A549 (cell line): ENCODE data around the gene NBPF1. TPM values are rescaled to one million over a fixed set of nuclear protein-coding genes. Genes with fewer than 3 reads are reported as not detected.
"Not testable (repeated sequence)": the region's sequence is repeated elsewhere in the genome, so short reads cannot be mapped to it uniquely, and the experiment has no call there.

ENCODE experiments used
- ATAC-seq, 2 experiments: fragments of 200-7000 bp in 1 of 2; fragments of >200 bp in 1 of 2; cut with Nextera tagmentation in 1 of 2; cut with Tn5 transposase in 1 of 2; 3 replicates each; pipeline versions ENCODE4 v1.8.0 to v1.9.1; 2018 to 2020; ENCODE audit warnings: mild to moderate bottlenecking in 1 of 2, moderate library complexity in 1 of 2
- CTCF ChIA-PET: fragments of 300-600 bp; sonication (Branson Sonifier 250); formaldehyde crosslinking; extraction: SDS; loops from one replicate; lab custom pipeline; 2021; ENCODE audit warnings: antibody characterized with exemption, inconsistent platforms; lab: Yijun Ruan, JAX
- POLR2A ChIA-PET: fragments of 350-600 bp; formaldehyde crosslinking; extraction: SDS; loops from one replicate; lab custom pipeline; 2021; ENCODE audit warnings: antibody characterized with exemption, inconsistent platforms; lab: Yijun Ruan, JAX
- DNase-seq, 2 experiments: peaks; one replicate each; pipeline versions ENCODE4 v3.0.0 to v3.0.0-alpha.2; 2011 to 2016; ENCODE audit warnings: low read depth in 1 of 2, low spot score in 1 of 2
- FAIRE-seq: peaks from 2 replicates; lab custom pipeline; 2011; peaks lifted over from hg19 to GRCh38; lab: Jason Lieb, UNC
- H3K27ac ChIP-seq, 2 experiments: fragments of >200 bp; sonication (Bioruptor Twin); formaldehyde crosslinking; 3 replicates each; pipeline ENCODE4 v1.5.1; 2016 to 2017
- H3K4me1 ChIP-seq: fragments of >200 bp; sonication (Bioruptor Twin); formaldehyde crosslinking; 3 replicates; pipeline ENCODE4 v1.6.1; 2016
- H3K4me2 ChIP-seq: fragments of >200 bp; sonication (Bioruptor Twin); formaldehyde crosslinking; 3 replicates; pipeline ENCODE4 v1.6.1; 2016
- H3K4me3 ChIP-seq: fragments of >200 bp; sonication (Bioruptor Twin); formaldehyde crosslinking; 3 replicates; pipeline ENCODE4 v1.5.1; 2016
- H3K9me3 ChIP-seq: fragments of >200 bp; sonication (Bioruptor Twin); formaldehyde crosslinking; 3 replicates; pipeline ENCODE4 v1.6.1; 2016
- HDAC2 ChIP-seq: fragments of 200-600 bp; sonication (generic); IDR thresholded peaks from 2 replicates; pipeline ENCODE4 v1.6.1; 2016
- HOXA7 ChIP-seq: fragments of 250-450 bp; sonication (Bioruptor Pico); IDR thresholded peaks from 2 replicates; pipeline ENCODE4 v1.5.0; 2020; ENCODE audit warnings: mild to moderate bottlenecking, moderate library complexity
- JUNB ChIP-seq: fragments of >200 bp; sonication (Bioruptor Twin); formaldehyde crosslinking; IDR thresholded peaks from 2 replicates; pipeline ENCODE4 v1.6.1; 2016
- MAZ ChIP-seq: fragments of 150-350 bp; IDR thresholded peaks from 2 replicates; pipeline ENCODE4 v1.6.1; 2014; ENCODE audit warnings: antibody characterized with exemption, low read depth, low read length, borderline replicate concordance
- PHF8 ChIP-seq: fragments of 200-600 bp; sonication (generic); IDR thresholded peaks from 2 replicates; pipeline ENCODE4 v1.6.1; 2016; ENCODE audit warnings: low read depth, mild to moderate bottlenecking, antibody characterized with exemption, moderate library complexity, borderline replicate concordance
- POLR2A ChIP-seq: IDR thresholded peaks from 2 replicates; pipeline ENCODE4 v1.6.1; 2012; ENCODE audit warnings: mild to moderate bottlenecking, low read length
- RAD21 ChIP-seq, 2 experiments: fragments of >200 bp in 1 of 2; sonication (Bioruptor Twin) in 1 of 2; formaldehyde crosslinking in 1 of 2; IDR thresholded peaks in 1 of 2; conservative IDR thresholded peaks in 1 of 2; 2 replicates in 1 of 2; 3 replicates in 1 of 2; pipeline ENCODE4 v1.6.1; 2012 to 2018; ENCODE audit warnings: inconsistent platforms in 1 of 2
- RCOR1 ChIP-seq: fragments of 150-350 bp; IDR thresholded peaks from 2 replicates; pipeline ENCODE4 v1.6.1; 2014; ENCODE audit warnings: antibody characterized with exemption, low read length, low read depth
- RNF2 ChIP-seq: fragments of 200-600 bp; sonication (generic); IDR thresholded peaks from 2 replicates; pipeline ENCODE4 v1.6.1; 2016; ENCODE audit warnings: low read depth, mild to moderate bottlenecking, antibody characterized with exemption, moderate library complexity, borderline replicate concordance
- SMC3 ChIP-seq: fragments of >200 bp; sonication (Bioruptor Twin); formaldehyde crosslinking; IDR thresholded peaks from 3 replicates; pipeline ENCODE4 v1.6.1; 2018; ENCODE audit warnings: inconsistent platforms
- SREBF2 ChIP-seq: fragments of 450-650 bp; IDR thresholded peaks from 2 replicates; pipeline ENCODE4 v1.6.1; 2014; ENCODE audit warnings: mild to moderate bottlenecking, moderate library complexity
- ZC3H11A ChIP-seq: fragments of 450-650 bp; IDR thresholded peaks from 2 replicates; pipeline ENCODE4 v1.6.1; 2014; ENCODE audit warnings: antibody characterized with exemption, mild to moderate bottlenecking
- WGBS: methylation state at CpG from one replicate; pipeline ENCODE4 v1.1.6; 2017; ENCODE audit errors: missing lambda C conversion rate; 5-methylcytosine and 5-hydroxymethylcytosine counted together
- polyA plus RNA-seq, 4 experiments: library from polyadenylated mRNA; depleted of rRNA in 3 of 4; stranded (reverse); fragments of >200 nt; fragmentation: RNase III in 1 of 4; extraction: RNeasy Plus Mini Kit Qiagen cat#74134 plus additional on column Dnase treatment in 1 of 4; gene quantifications; 2 replicates in 3 of 4; 3 replicates in 1 of 4; pipeline ENCODE4 v1.2.3, GENCODE V29; 2011 to 2017
- TF ChIP-seq, protein P1 (sequence below): fragments of >200 bp; sonication (Bioruptor Twin); formaldehyde crosslinking; IDR thresholded peaks from 3 replicates; pipeline ENCODE4 v1.5.1; 2016
- TF ChIP-seq, protein P2 (sequence below): IDR thresholded peaks from 2 replicates; pipeline ENCODE4 v1.6.1; 2012; ENCODE audit warnings: low read depth, borderline replicate concordance
- TF ChIP-seq, protein P3 (sequence below): IDR thresholded peaks from 2 replicates; pipeline ENCODE4 v1.6.1; 2012

The NBPF1 gene
- polyA plus RNA-seq, 2 of the 4 experiments (the other 2 are of a cell fraction): 23.9 to 36.8 TPM

DNA sequence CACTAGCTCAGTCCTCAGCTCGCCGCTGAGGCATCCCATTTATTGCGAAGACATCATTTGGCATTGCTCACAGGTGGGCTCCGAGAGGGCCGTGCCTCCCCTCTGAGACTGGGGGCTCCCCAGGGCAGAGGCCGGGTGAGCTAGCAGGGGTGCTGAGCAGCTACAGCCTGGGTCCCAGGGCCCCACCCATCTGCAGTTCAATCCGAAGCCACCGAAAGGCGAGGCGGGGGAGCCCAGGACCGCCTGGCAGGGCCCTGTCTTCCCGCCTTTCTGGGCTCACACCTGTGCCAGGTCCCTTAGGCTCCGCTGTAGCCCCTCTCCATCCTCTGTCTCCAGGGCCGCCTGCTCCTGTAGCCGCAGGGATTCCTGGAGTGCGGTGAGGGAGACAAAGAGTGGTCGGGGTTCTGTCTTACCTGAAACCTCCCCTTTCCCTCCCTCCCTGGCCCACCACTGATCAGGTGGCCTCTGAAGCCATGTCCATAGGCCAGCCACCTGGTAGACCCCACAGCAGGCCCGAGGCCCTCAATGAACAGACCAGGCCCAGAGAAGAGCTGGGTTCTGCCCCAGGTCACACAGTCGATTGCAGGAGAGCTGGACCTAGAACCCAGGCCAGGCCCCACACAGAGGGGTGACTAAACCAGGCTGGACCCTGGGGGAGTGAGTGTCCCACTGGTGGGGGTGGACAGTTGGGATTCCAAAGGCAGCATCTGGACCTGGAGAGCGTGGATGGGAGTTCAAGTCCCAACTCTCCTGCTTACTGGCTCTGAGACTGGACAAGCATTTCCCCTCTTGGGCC lies 18.1 kb upstream of the NBPF1 start (continued):
- TF ChIP-seq ZC3H11A: no peak
- no peak for TF ChIP-seq RAD21 (conservative IDR thresholded peaks at IDR 0.05 in 1 of 2, IDR thresholded peaks at IDR 0.05 in 1 of 2)
- no peak for TF ChIP-seq SREBF2
- no peak for TF ChIP-seq POLR2A
- TF ChIP-seq, protein P1, sequence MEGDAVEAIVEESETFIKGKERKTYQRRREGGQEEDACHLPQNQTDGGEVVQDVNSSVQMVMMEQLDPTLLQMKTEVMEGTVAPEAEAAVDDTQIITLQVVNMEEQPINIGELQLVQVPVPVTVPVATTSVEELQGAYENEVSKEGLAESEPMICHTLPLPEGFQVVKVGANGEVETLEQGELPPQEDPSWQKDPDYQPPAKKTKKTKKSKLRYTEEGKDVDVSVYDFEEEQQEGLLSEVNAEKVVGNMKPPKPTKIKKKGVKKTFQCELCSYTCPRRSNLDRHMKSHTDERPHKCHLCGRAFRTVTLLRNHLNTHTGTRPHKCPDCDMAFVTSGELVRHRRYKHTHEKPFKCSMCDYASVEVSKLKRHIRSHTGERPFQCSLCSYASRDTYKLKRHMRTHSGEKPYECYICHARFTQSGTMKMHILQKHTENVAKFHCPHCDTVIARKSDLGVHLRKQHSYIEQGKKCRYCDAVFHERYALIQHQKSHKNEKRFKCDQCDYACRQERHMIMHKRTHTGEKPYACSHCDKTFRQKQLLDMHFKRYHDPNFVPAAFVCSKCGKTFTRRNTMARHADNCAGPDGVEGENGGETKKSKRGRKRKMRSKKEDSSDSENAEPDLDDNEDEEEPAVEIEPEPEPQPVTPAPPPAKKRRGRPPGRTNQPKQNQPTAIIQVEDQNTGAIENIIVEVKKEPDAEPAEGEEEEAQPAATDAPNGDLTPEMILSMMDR: no peak

DNA sequence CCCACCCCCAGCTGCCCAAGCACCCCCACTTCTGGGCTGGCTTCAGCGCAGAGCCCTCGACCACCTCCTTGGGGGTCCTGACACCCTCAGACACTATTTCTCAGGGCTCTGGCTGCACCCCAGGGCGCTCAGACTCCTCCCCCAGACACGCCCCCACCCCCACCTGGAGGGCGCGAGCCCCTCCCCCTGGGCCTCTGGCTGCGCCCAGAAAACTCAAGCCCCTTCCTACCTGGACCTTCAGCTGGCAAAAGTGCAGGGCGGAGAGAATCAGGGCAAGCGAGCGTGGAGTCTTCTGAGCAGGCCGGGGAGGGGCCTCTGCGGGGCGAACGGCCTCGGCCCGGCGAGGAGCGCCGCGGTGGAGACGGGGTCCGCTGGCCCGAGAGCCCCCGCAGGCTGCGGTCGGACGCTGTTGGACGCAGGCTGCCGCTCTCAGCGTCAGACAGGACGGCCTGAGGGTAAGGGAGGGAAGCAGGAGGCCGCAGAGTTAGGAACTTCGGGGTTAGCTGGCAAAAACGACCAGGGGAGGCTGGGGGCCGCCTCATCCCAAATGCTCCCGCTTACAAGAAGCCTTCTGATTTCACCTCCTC lies 17.4 kb upstream of the NBPF1 start:
- Histone ChIP-seq H3K27ac (no peak overlapping the region), H3K4me3 (no peak overlapping the region), H3K4me1 (no peaks in the 10 kb centered on the region), H3K9me3 (no peaks in the 10 kb centered on the region), H3K4me2 (no peak overlapping the region)
- ChIA-PET POLR2A (no interaction called here), CTCF (interaction anchor here (0.9 to 1.8 kb wide), 3 partner anchors 9 to 28 kb away, joined by 3 to 8 read pairs (median 8); no protein-coding TSS in a partner anchor)
- TF ChIP-seq RNF2 (no peak), MAZ (no peak), HDAC2 (no peak), RCOR1 (no peak), JUNB (no peak), PHF8 (no peak), SMC3 (no peak), HOXA7 (CRISPR knock-in tag) (no peak)
- TF ChIP-seq, protein P2, sequence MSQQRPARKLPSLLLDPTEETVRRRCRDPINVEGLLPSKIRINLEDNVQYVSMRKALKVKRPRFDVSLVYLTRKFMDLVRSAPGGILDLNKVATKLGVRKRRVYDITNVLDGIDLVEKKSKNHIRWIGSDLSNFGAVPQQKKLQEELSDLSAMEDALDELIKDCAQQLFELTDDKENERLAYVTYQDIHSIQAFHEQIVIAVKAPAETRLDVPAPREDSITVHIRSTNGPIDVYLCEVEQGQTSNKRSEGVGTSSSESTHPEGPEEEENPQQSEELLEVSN: no peak
- TF ChIP-seq, protein P3, sequence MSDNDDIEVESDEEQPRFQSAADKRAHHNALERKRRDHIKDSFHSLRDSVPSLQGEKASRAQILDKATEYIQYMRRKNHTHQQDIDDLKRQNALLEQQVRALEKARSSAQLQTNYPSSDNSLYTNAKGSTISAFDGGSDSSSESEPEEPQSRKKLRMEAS: no peak
- ATAC-seq (no peak), FAIRE-seq (no peak), DNase-seq (no peak)
- WGBS: 89% methylated on average over 36 of the region's 36 CpGs

DNA sequence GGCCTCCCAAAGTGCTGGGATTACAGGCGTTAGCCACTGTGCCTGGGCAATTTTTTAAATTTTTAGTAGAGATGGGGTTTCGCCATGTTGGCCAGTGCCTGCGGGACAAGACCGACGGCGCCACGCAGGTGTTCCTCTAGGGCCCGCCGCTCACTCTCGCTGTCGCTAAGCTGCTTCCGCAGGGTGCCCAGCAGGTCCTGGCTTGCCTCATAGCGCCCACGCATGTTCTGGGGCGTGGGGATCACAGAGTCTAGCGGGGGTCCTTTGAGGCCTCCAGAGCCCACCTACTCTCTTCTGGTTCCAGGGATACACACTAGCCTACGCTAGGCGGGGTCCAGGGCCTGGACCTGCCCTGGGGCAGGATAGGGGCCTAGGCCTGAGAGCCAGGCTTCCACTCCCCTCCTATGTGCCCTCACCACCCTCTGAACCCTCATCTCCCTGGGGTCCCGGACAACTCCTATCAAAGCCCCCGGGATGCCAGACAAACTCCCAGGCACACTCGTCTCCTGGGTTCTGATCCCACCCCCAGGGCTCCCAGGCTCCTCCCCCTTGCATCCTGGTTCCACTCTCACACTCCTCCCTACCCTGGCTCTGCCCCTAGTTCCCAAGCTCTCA lies 16.7 kb upstream of the NBPF1 start:
- FAIRE-seq, DNase-seq, H3K4me3 ChIP-seq, H3K27ac ChIP-seq, H3K4me2 ChIP-seq, POLR2A ChIA-PET, H3K4me1 ChIP-seq, H3K9me3 ChIP-seq: not testable (repeated sequence)
- 96% methylated on average over 21 of the region's 21 CpGs for WGBS
- ATAC-seq: peak; percentile 8 to 25; a peak in 4 of 6 replicates
- CTCF ChIA-PET: interaction anchor here (1.1 to 1.8 kb wide), 3 partner anchors 9 to 322 kb away, joined by 3 to 8 read pairs (median 3); no protein-coding TSS in a partner anchor
